Tibial nerve (tissue), 4 donors: ENCODE data around the gene PROK1.

Experiments
- EP300 ChIP-seq, 2 donors: sonication (generic); formaldehyde crosslinking; IDR thresholded peaks; one replicate each; pipeline ENCODE4 v1.6.1; 2017; ENCODE audit warnings: antibody characterized with exemption in 2 of 2, mild to moderate bottlenecking in 1 of 2
- TF ChIP-seq, protein P1 (sequence below), 5 experiments: fragments of 200-600 bp in 3 of 5; fragments of 450-650 bp in 2 of 5; sonication (generic) in 3 of 5; IDR thresholded peaks; one replicate each; pipeline ENCODE4 v1.5.1; 2016 to 2019; ENCODE audit warnings: antibody characterized with exemption in 5 of 5, mild to moderate bottlenecking in 3 of 5, moderate library complexity in 2 of 5

DNA sequence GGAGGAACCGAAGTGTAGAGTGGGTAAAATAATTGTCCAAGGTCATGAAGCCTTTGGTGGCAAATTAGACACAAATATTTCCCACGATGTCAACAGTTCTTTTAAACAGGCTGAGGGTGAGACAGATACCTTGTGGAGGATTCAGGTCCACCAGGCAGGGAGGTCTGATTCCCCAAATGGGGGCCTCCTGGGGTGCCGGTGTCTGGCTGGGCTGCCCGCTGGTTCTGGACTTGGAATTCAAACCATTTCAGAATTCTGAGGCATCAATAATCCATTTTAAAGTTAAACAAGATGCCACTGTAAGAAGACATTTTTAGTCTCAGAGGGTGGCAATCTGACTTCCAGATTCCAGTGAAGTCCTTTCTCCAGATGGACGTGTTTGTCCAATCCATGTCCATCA lies 52.5 kb downstream of the PROK1 start:
- TF ChIP-seq, protein P1, sequence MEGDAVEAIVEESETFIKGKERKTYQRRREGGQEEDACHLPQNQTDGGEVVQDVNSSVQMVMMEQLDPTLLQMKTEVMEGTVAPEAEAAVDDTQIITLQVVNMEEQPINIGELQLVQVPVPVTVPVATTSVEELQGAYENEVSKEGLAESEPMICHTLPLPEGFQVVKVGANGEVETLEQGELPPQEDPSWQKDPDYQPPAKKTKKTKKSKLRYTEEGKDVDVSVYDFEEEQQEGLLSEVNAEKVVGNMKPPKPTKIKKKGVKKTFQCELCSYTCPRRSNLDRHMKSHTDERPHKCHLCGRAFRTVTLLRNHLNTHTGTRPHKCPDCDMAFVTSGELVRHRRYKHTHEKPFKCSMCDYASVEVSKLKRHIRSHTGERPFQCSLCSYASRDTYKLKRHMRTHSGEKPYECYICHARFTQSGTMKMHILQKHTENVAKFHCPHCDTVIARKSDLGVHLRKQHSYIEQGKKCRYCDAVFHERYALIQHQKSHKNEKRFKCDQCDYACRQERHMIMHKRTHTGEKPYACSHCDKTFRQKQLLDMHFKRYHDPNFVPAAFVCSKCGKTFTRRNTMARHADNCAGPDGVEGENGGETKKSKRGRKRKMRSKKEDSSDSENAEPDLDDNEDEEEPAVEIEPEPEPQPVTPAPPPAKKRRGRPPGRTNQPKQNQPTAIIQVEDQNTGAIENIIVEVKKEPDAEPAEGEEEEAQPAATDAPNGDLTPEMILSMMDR (IDR thresholded peaks at IDR 0.05) = no peak
- TF ChIP-seq EP300 (IDR thresholded peaks at IDR 0.05) = no peak
